ENCODE results near the gene TOPAZ1. TPM values are rescaled to one million over a fixed set of nuclear protein-coding genes. Genes with fewer than 3 reads are reported as not detected.

The TOPAZ1 gene
- total and polyA plus RNA-seq, 2 of the 8 experiments (the other 6 are each of a cell fraction or from before 2014, with no cell fraction given), result not detected

DNA sequence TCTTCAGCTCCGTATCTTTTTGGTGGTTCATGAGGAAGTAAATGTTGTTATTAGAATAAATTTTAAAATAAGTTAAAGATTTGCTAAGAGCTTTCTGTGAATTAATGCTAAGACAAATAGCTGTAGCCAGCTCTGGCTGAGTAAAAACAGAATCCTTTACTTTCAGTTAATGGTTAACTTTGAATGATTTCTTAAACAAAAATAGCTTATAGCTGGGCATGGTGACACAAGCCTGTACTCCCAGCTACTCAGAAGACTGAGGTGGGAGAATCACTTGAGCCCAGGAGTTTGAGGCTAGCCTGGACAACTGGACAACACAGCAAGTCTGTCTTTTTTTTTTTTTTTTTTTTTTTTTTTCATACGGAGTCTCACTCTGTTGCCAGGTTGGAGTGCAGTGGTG, 121.9 kb downstream of the TOPAZ1 start:
- 89% methylated on average over 1 of the region's 2 CpGs; no CpG with 5 or more reads in 1 of the 2 experiments for WGBS, 2 experiments (ENCODE audit: extremely low coverage in 1 of 2, insufficient coverage in 1 of 2, insufficient read length in 1 of 2, insufficient replicate concordance in 2 of 2, low coverage in 1 of 2, low lambda C conversion rate in 2 of 2, missing lambda C conversion rate in 1 of 2)
- no peak overlapping the region for H4K5ac ChIP-seq (ENCODE audit: insufficient read length, low read depth, low read length)
- no peak overlapping the region for H2BK15ac ChIP-seq (ENCODE audit: low read length)
- H3K79me1 ChIP-seq (ENCODE audit: low read depth, low read length), result no peaks in the 10 kb centered on the region
- FAIRE-seq (no peak), DNase-seq (ENCODE audit: low read depth in 1 of 2, low spot score in 2 of 2) (no peak)
- H4K20me1 ChIP-seq (replicated peaks in 1 of 2; ENCODE audit: control insufficient read depth in 1 of 2, insufficient read depth in 2 of 2, low read length in 2 of 2), result no peaks in the 10 kb centered on the region
- ChIA-PET POLR2A (ENCODE audit: partially characterized antibody) (no interaction called here), CTCF (ENCODE audit: partially characterized antibody) (interaction anchor here (0.6 kb wide), 1 partner anchor 99 kb away, joined by 5 read pairs; no protein-coding TSS in a partner anchor)
- no peak overlapping the region for H2BK120ac ChIP-seq (replicated peaks; ENCODE audit: low read depth, low read length)
- no peak overlapping the region for H3K23ac ChIP-seq (ENCODE audit: insufficient read length)
- no peak overlapping the region for H4K91ac ChIP-seq (replicated peaks; ENCODE audit: insufficient read length, low read length)
- no peaks in the 10 kb centered on the region for H3K23me2 ChIP-seq (ENCODE audit: low read depth, low read length)
- H2AFZ ChIP-seq (ENCODE audit: low read length), result no peak overlapping the region
- no peaks in the 10 kb centered on the region for H3K9me3 ChIP-seq (ENCODE audit: insufficient read depth in 2 of 2, low read depth in 1 of 2, low read length in 1 of 2)
- no peaks in the 10 kb centered on the region for H3K27me3 ChIP-seq (replicated peaks in 1 of 4; ENCODE audit: control insufficient read depth in 3 of 4, extremely low read depth in 1 of 4, insufficient read depth in 3 of 4, low read length in 3 of 4)
- no peak overlapping the region for H2BK5ac ChIP-seq (ENCODE audit: low read depth, low read length)
- H3K4me1 ChIP-seq (replicated peaks in 1 of 4; ENCODE audit: control insufficient read depth in 3 of 4, insufficient read depth in 4 of 4, low read length in 3 of 4), result peaks cover 0 to 7% (median 4%) of the 10 kb centered on the region in 4 experiments; a peak in 4 of 7 replicates
- no peak overlapping the region for H3K4ac ChIP-seq (replicated peaks; ENCODE audit: insufficient read length, low read depth, low read length)
- no peak overlapping the region for H2BK12ac ChIP-seq (ENCODE audit: low read depth, low read length)
- H3K4me2 ChIP-seq (ENCODE audit: insufficient read depth in 1 of 2, low read depth in 2 of 2, low read length in 2 of 2), result no peak overlapping the region
- TF ChIP-seq CEBPB (IDR thresholded peaks at IDR 0.05; ENCODE audit: low read depth, low read length), result no peak
- no peak for TF ChIP-seq TBP (IDR thresholded peaks at IDR 0.05; ENCODE audit: low read depth, low read length)
- TF ChIP-seq RAD21 (IDR thresholded peaks at IDR 0.05 in 1 of 2, conservative IDR thresholded peaks at IDR 0.05 in 1 of 2; ENCODE audit: low read depth in 2 of 2, low read length in 2 of 2), result no peak
- TF ChIP-seq FOSL1 (IDR thresholded peaks at IDR 0.05; ENCODE audit: insufficient read depth, low read depth, low read length), result no peak
- no peak for TF ChIP-seq CHD1 (IDR thresholded peaks at IDR 0.05; ENCODE audit: low read depth, low read length)
- TF ChIP-seq NANOG (IDR thresholded peaks at IDR 0.05; ENCODE audit: insufficient read depth, low read depth, low read length, poor library complexity, severe bottlenecking), result no peak
- no peak overlapping the region for H2AK5ac ChIP-seq (ENCODE audit: low read depth, low read length)
- H3K56ac ChIP-seq (replicated peaks; ENCODE audit: insufficient read length, low read depth, low read length), result no peak overlapping the region
- no peak overlapping the region for H3K18ac ChIP-seq (ENCODE audit: extremely low read depth, low read length)
- no peak overlapping the region for H3K4me3 ChIP-seq (ENCODE audit: extremely low read depth in 1 of 4, insufficient read depth in 2 of 4, low read depth in 3 of 4, low read length in 4 of 4)
- no peaks in the 10 kb centered on the region for H3K79me2 ChIP-seq (ENCODE audit: control insufficient read depth in 1 of 2, insufficient read depth in 2 of 2, low read length in 2 of 2)
- no peak overlapping the region for H3K27ac ChIP-seq (ENCODE audit: low read depth, low read length)
- H3K14ac ChIP-seq (ENCODE audit: insufficient read length), result no peak overlapping the region
- no peak overlapping the region for H3K9ac ChIP-seq (replicated peaks in 1 of 4; ENCODE audit: extremely low read depth in 1 of 4, low read depth in 3 of 4, low read length in 3 of 4)
- H3K36me3 ChIP-seq (ENCODE audit: control insufficient read depth in 2 of 4, insufficient read depth in 4 of 4, low read length in 3 of 4), result peaks cover 0 to 5% (median 0%) of the 10 kb centered on the region in 4 experiments; a peak in 2 of 8 replicates
- no peak overlapping the region for H4K8ac ChIP-seq (ENCODE audit: extremely low read depth, insufficient read depth, low read length)
- no peak overlapping the region for H2BK20ac ChIP-seq (ENCODE audit: low read length)

All from H1 (cell line).